Uterus (tissue), 4 donors: ENCODE measurements around the gene PDCD2L. TPM values are rescaled to one million over a fixed set of nuclear protein-coding genes. Genes with fewer than 3 reads are reported as not detected.

Source experiments
- DNase-seq, 2 donors: peaks; one replicate each; pipeline ENCODE4 v3.0.0-alpha.2; 2019 to 2020
- H3K27ac ChIP-seq, 2 donors: fragments of 200-600 bp; sonication (generic); 1 replicate in 1 of 2; 2 replicates in 1 of 2; pipeline ENCODE4 v1.5.1; 2016 to 2018
- H3K27me3 ChIP-seq, 2 donors: fragments of 200-600 bp; sonication (generic); one replicate each; pipeline ENCODE4 v1.5.1; 2018 to 2019; ENCODE audit warnings: control low read depth in 1 of 2
- H3K36me3 ChIP-seq, 2 donors: fragments of 200-600 bp; sonication (generic); one replicate each; pipeline ENCODE4 v1.5.1; 2019; ENCODE audit warnings: control low read depth in 1 of 2
- H3K4me1 ChIP-seq, 2 donors: fragments of 200-600 bp; sonication (generic); one replicate each; pipeline ENCODE4 v1.5.1; 2018 to 2019; ENCODE audit warnings: control low read depth in 1 of 2
- H3K4me3 ChIP-seq, 2 donors: fragments of 200-600 bp; sonication (generic); 1 replicate in 1 of 2; 2 replicates in 1 of 2; pipeline ENCODE4 v1.5.1; 2018 to 2019; ENCODE audit warnings: mild to moderate bottlenecking in 1 of 2
- H3K9me3 ChIP-seq, 2 donors: fragments of 200-600 bp; sonication (generic); one replicate each; pipeline ENCODE4 v1.5.1; 2019; ENCODE audit warnings: control low read depth in 1 of 2
- CTCF ChIP-seq, 4 experiments: fragments of 200-600 bp in 2 of 4; fragments of 450-650 bp in 2 of 4; sonication (generic) in 2 of 4; IDR thresholded peaks; one replicate each; pipeline ENCODE4 v1.5.1; 2016 to 2019; ENCODE audit warnings: antibody characterized with exemption in 4 of 4, mild to moderate bottlenecking in 2 of 4, moderate library complexity in 1 of 4
- POLR2A ChIP-seq, 2 donors: fragments of 450-650 bp; IDR thresholded peaks; one replicate each; pipeline ENCODE4 v1.6.1; 2016; ENCODE audit warnings: antibody characterized with exemption in 2 of 2, mild to moderate bottlenecking in 1 of 2, moderate library complexity in 1 of 2
- intact Hi-C: fragments of 100-400 bp; cut with DNase I; formaldehyde crosslinking; loops from one replicate; pipeline ENCODE4 v1.15.1; 2023; ENCODE audit warnings: low total_unique reads
- total RNA-seq, 4 donors: library from RNA; depleted of rRNA in 3 of 4; stranded (reverse); fragments of >200 nt in 3 of 4; gene quantifications; one replicate each; pipeline versions ENCODE4 v1.1.0 to v1.2.4, GENCODE V29; 2014 to 2023
- donor health status: DM: yes; HTN: yes; CAD: no.

PDCD2L gene
- total RNA-seq, 4 donors from 2014 or later: 11.1 to 24.8 (median 17.3) TPM

DNA sequence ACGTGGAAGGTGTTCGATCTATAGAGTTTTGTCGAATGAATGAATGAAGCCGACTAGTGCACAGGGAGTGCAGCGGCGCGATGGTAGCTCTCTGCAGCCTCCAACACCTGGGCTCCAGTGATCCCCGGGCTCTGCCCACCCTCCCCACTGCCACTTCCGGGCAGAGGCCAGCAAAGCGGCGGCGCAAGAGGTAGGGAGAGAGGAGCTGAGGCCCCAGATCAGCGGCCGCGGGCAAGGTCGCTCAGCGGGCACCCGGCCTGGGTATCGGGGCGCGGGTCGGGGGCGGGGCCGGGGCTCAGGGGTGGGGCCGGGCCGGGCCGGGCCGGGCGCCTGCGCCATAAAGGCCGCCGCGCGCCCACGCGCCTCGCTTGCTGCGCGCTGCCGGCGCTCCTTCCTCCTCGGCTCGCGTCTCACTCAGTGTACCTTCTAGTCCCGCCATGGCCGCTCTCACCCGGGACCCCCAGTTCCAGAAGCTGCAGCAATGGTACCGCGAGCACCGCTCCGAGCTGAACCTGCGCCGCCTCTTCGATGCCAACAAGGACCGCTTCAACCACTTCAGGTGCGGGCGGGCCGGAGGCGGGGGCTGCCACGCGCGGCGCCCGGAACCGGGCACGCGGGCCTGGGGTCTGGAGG lies 39.3 kb upstream of the PDCD2L start, which contains the start of gene GPI:
TSS of gene GPI (plus strand) at position 367 of the 633 bp plus-strand sequence. CDS start at position 438, 71 bp downstream.
- intact Hi-C loops: no loop called here
- Histone ChIP-seq H3K36me3 (no peaks in the 10 kb centered on the region), H3K4me3 (peak within 1 kb of the TSS; percentile 61 to 75), H3K4me1 (peaks cover 0 to 7% of the 10 kb centered on the region in 2 donors), H3K27me3 (no peaks in the 10 kb centered on the region), H3K9me3 (no peaks in the 10 kb centered on the region), H3K27ac (peak within 1 kb of the TSS; percentile 57 to 66)
- peak; percentile 34 to 39 for DNase-seq
- TF ChIP-seq CTCF (IDR thresholded peaks at IDR 0.05) (no peak), POLR2A (IDR thresholded peaks at IDR 0.05) (peak in 1 of 2 donors; percentile 37)

- peak; percentile 23 to 35 for DNase-seq
- Histone ChIP-seq H3K4me3 (peak overlapping the region; percentile 61 to 75), H3K9me3 (no peaks in the 10 kb centered on the region), H3K36me3 (no peaks in the 10 kb centered on the region), H3K27me3 (no peaks in the 10 kb centered on the region), H3K27ac (peak overlapping the region; percentile 57 to 66), H3K4me1 (peaks cover 0 to 7% of the 10 kb centered on the region in 2 donors)
- TF ChIP-seq CTCF (IDR thresholded peaks at IDR 0.05) (no peak), POLR2A (IDR thresholded peaks at IDR 0.05) (no peak)
- intact Hi-C loops: no loop called here
Measured at GRCh38 chr19:34365463-34366401, 38.5 kb upstream of the PDCD2L start.

GRCh38 chr19:34366738-34367623 lies 37.2 kb upstream of the PDCD2L start:
- H3K4me1 ChIP-seq: peaks cover 0 to 7% of the 10 kb centered on the region in 2 donors
- no peaks in the 10 kb centered on the region for H3K36me3 ChIP-seq
- no peak overlapping the region for H3K4me3 ChIP-seq
- no peaks in the 10 kb centered on the region for H3K9me3 ChIP-seq
- intact Hi-C loops: no loop called here
- H3K27ac ChIP-seq: no peak overlapping the region
- no peak for DNase-seq
- TF ChIP-seq POLR2A (IDR thresholded peaks at IDR 0.05) (no peak), CTCF (IDR thresholded peaks at IDR 0.05) (no peak)
- H3K27me3 ChIP-seq: no peaks in the 10 kb centered on the region

GRCh38 chr19:34367624-34367957 lies 36.6 kb upstream of the PDCD2L start:
- Histone ChIP-seq H3K4me1 (peaks cover 0 to 7% of the 10 kb centered on the region in 2 donors), H3K27me3 (no peaks in the 10 kb centered on the region), H3K4me3 (no peak overlapping the region), H3K36me3 (no peaks in the 10 kb centered on the region), H3K27ac (no peak overlapping the region), H3K9me3 (no peaks in the 10 kb centered on the region)
- TF ChIP-seq CTCF (IDR thresholded peaks at IDR 0.05): no peak
- no peak for DNase-seq
- intact Hi-C loops: no loop called here
